ENCODE data around the gene ZDHHC13. TPM values are rescaled to one million over a fixed set of nuclear protein-coding genes. Genes with fewer than 3 reads are reported as not detected.

Gene ZDHHC13
- total RNA-seq, 4 donors from 2014 or later: 19.5 to 26.9 (median 24.7) TPM

DNA sequence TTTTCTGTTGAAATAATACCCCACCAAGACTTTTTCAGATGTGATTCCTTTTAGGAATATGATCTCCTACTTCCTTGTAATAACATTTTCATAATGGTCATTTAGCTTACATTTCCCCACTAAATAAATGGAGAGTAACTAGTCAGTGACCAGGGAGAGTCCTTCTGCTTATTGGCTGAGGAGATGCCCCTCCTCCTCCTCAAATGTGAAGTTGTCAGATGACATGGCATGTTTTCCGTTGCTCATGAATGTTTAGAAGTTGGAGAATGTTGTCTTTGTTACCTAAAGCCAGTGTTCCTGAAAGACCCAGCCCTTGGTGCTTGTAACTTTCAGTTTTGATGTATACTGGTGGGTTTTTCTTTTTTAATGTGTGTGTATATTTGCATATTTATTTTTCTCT, 46.6 kb downstream of the ZDHHC13 start:
- no peak for TF ChIP-seq POLR2A (IDR thresholded peaks at IDR 0.05)
- TF ChIP-seq, protein P1, sequence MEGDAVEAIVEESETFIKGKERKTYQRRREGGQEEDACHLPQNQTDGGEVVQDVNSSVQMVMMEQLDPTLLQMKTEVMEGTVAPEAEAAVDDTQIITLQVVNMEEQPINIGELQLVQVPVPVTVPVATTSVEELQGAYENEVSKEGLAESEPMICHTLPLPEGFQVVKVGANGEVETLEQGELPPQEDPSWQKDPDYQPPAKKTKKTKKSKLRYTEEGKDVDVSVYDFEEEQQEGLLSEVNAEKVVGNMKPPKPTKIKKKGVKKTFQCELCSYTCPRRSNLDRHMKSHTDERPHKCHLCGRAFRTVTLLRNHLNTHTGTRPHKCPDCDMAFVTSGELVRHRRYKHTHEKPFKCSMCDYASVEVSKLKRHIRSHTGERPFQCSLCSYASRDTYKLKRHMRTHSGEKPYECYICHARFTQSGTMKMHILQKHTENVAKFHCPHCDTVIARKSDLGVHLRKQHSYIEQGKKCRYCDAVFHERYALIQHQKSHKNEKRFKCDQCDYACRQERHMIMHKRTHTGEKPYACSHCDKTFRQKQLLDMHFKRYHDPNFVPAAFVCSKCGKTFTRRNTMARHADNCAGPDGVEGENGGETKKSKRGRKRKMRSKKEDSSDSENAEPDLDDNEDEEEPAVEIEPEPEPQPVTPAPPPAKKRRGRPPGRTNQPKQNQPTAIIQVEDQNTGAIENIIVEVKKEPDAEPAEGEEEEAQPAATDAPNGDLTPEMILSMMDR (IDR thresholded peaks at IDR 0.05): no peak
- H3K4me3 ChIP-seq (replicated peaks in 1 of 3): no peak overlapping the region
- H3K4me1 ChIP-seq: no peaks in the 10 kb centered on the region
- H3K36me3 ChIP-seq: peaks cover 0 to 11% of the 10 kb centered on the region in 2 donors
- H3K9me3 ChIP-seq: no peaks in the 10 kb centered on the region
- WGBS, 2 donors: 77 to 79% methylated on average over 1 of the region's 1 CpG
- DNase-seq: no peak
- intact Hi-C loops (cut with DNase I): no loop called here
- no peaks in the 10 kb centered on the region for H3K27me3 ChIP-seq
- no peak overlapping the region for H3K27ac ChIP-seq

DNA sequence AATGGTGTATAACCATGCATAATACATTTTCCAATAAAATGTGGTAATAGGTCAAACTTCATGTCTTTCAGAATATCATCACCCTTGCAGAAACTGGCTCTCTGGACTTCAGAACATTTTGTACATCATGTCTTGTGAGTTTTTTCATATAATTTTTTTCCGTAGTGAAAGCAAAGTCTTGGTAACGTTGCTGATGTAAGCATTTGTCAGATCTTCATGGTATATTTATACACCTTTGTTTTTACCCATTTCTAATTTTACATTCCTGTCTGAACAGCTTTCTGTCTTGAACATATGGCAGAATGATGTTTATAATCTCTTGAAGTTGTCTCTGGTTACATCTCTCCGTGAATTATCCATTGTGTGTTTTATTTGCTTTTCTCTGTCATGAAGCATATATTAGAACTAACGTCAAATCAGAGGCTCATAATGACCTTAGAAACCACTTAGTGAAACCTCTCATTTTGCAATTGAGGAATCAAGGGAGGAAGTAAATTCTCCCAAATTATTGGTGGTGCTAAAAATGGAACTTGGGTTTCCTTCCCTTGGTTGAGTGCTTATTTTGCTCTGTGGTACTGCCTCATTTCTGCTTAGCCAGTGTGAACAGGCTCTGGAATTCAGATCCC, 47.4 kb downstream of the ZDHHC13 start:
- no peak for DNase-seq
- Histone ChIP-seq H3K4me1 (no peaks in the 10 kb centered on the region), H3K27ac (no peak overlapping the region), H3K36me3 (peaks cover 0 to 5% of the 10 kb centered on the region in 2 donors), H3K4me3 (replicated peaks in 1 of 3) (no peak overlapping the region), H3K27me3 (no peaks in the 10 kb centered on the region), H3K9me3 (no peaks in the 10 kb centered on the region)
- TF ChIP-seq POLR2A (IDR thresholded peaks at IDR 0.05): no peak
- TF ChIP-seq, protein P1 (IDR thresholded peaks at IDR 0.05): no peak
- WGBS, 2 donors: 95 to 97% methylated on average over 4 of the region's 4 CpGs
- intact Hi-C loops (cut with DNase I): no loop called here

DNA sequence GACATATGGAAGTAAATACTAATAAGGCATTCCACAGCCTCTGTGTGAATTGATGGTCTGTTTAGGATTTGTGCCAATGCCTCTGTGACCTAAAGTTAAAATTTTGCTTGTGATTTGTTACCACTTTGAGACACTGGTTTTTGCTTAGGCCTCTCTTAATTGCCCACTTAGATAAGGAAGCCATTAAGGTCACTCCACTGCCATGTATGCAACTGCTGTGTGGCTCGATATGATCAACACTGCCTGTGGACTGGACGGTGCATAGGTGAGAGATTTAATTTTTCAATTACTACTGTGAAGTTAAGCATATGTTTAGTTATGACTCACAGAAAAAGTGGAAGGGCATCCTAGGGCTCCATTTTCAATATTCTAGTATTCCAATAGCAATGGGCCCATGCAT, 47.9 kb downstream of the ZDHHC13 start:
- Histone ChIP-seq H3K4me1 (no peaks in the 10 kb centered on the region), H3K27ac (no peak overlapping the region), H3K27me3 (no peaks in the 10 kb centered on the region), H3K9me3 (no peaks in the 10 kb centered on the region), H3K36me3 (peaks cover 0 to under 1% of the 10 kb centered on the region in 2 donors), H3K4me3 (replicated peaks in 1 of 3) (no peak overlapping the region)
- TF ChIP-seq, protein P1 (IDR thresholded peaks at IDR 0.05): no peak
- intact Hi-C loops (cut with DNase I): no loop called here
- 76 to 97% methylated on average over 2 of the region's 2 CpGs for WGBS, 2 donors
- no peak for DNase-seq

DNA sequence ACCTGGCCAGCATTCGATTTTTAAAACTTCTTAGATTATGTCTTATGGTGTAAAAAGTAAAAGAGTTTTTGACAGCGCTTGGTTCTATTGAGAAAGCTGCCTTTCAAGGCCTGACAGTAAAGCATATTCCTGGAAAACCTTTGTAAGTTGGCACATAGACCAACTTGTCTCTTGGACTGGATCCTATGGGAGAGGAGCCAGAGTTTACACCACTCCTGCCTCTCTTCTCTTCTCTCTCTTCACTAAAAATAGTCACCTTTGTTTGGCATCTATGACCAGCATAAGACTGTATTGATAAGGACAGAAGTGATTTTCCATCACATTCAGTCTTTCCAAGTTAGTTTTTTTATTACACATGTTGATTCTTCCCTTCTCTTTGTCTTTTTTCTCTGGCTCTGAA, 51.1 kb downstream of the ZDHHC13 start:
- H3K36me3 ChIP-seq: peaks cover 4 to 6% of the 10 kb centered on the region in 2 donors
- no peaks in the 10 kb centered on the region for H3K4me1 ChIP-seq
- DNase-seq: no peak
- no peak overlapping the region for H3K4me3 ChIP-seq (replicated peaks in 1 of 3)
- H3K27ac ChIP-seq: no peak overlapping the region
- intact Hi-C loops (cut with DNase I): no loop called here
- H3K27me3 ChIP-seq: no peaks in the 10 kb centered on the region
- WGBS, 2 donors: 91 to 98% methylated on average over 2 of the region's 2 CpGs
- H3K9me3 ChIP-seq: no peaks in the 10 kb centered on the region
- TF ChIP-seq, protein P1 (IDR thresholded peaks at IDR 0.05): no peak
- TF ChIP-seq POLR2A (IDR thresholded peaks at IDR 0.05): no peak

DNA sequence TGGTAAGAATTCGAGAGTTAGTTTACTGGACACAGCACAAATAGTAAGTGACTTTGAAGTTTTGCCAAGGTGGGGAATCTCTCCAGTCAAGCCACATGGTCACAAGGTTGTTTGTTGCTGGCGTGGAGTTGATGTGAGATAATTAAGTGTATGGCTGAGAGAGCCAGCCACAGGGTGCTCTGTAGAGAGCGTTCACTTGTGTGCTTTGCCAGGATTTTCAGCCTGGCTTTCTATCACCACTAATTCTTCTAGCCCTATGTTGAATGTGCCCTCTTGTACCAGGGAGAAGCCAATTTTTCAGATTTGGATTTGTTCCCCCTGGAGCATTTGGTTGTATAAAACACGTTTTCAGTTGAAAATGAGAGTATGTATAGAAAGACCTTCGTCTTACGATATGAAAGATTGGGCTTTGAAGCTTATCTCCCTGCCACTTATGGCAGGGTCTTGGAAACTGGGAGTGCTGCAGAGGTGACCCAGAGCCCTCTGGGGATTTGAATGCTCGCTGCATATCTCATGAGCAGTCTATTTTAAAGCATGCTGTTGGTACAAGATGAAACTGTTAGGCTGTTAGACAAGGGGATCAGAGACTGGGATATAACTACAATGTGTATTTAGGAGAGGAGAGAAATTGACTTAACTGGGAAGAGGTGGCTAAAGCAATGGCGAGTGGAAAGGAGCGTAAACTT, 56.2 kb downstream of the ZDHHC13 start:
- H3K36me3 ChIP-seq: peaks cover 6% of the 10 kb centered on the region in 2 donors
- no peaks in the 10 kb centered on the region for H3K4me1 ChIP-seq
- H3K9me3 ChIP-seq: no peaks in the 10 kb centered on the region
- 96% methylated on average over 9 of the region's 9 CpGs for WGBS, 2 donors
- no peaks in the 10 kb centered on the region for H3K27me3 ChIP-seq
- H3K4me3 ChIP-seq (replicated peaks in 1 of 3): no peak overlapping the region
- DNase-seq: no peak
- intact Hi-C loops (cut with DNase I): no loop called here
- no peak for TF ChIP-seq POLR2A (IDR thresholded peaks at IDR 0.05)
- TF ChIP-seq, protein P1 (IDR thresholded peaks at IDR 0.05): no peak
- H3K27ac ChIP-seq: no peak overlapping the region

All from thyroid gland (tissue), 4 donors.